ENCODE results near the gene GSTM2.
A peak's percentile ranks its signal among the peaks of the same experiment; 100 is the strongest.

The GSTM2 gene

DNA sequence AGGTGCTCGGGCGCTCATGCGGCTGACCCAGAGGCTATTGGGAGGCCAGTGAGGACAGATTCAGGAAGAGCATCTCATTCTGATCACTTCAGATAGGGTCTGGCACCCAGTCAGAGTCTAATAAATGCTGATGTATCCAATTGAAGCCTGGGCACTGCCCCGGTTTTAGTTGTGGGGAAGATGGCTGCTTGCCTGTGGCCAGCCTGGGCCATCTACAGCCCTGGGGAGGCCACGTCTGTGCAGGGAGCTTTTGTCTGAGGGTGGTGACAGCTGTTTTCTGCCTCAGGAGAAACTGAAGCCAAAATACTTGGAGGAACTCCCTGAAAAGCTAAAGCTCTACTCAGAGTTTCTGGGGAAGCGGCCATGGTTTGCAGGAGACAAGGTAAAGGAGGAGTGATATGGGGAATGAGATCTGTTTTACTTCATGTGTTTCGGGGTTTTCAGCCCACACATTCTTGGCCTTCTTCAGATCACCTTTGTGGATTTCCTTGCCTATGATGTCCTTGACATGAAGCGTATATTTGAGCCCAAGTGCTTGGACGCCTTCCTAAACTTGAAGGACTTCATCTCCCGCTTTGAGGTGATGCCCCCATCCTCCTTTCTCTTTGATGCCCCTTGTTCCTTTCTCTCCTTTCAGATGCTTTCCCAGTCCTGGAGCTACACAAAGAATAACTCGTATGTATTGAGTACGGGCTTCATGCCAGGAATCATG is 47.0 kb downstream of the GSTM2 start:
- DNase-seq (ENCODE audit: low spot score) = peak; percentile 0

DNA sequence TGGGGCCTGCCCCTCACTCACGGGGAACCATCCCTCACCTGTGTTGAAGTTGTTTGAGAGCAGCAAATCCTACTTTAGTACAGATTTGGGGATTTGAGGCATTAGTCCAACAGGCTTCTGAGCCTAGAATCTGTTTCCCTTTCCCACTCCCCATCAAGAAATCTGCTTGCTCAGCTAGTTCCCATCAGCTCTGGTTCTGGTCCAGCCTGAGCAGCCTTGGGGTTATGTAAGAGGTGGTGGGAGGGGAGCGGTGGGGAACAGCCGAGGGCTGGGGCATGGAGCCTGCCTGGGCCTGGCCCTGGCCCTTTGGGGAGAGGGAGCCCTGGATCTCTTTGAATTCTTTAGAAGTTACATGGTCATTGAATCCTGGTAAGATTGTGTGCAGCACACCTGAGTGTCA is 48.3 kb downstream of the GSTM2 start:
- DNase-seq (ENCODE audit: low spot score) = no peak

DNA sequence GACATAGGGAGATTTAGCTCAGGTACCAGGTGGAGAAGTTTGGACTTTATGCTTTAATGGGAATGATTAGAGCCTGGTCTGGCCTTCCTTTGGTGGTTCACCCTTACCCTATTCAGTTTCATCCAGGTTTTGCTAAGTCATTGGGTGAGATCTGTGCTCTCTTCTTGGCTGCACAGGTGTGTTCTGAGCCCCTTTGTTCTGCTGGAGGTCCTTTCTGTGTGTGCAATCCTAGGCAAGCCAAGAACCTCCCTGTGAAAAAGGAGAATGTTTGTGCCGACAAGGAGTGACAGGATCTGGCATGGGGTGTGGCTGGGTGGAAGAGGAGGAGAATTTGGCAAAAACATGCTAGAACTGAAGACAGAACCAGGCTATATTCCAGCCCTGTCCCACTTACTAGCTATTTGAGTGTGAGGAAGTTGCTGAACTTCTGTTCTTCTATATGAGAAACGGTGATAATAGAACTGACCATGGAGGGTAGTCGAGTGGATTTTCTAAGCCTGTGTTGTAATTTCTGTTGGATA is 48.8 kb downstream of the GSTM2 start:
- DNase-seq (ENCODE audit: low spot score) = no peak

DNA sequence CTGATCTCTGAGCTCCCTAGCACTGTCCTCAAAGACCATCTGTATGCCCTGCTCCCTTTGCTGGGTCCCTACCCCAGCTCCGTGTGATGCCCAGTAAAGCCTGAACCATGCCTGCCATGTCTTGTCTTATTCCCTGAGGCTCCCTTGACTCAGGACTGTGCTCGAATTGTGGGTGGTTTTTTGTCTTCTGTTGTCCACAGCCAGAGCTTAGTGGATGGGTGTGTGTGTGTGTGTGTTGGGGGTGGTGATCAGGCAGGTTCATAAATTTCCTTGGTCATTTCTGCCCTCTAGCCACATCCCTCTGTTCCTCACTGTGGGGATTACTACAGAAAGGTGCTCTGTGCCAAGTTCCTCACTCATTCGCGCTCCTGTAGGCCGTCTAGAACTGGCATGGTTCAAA is 49.9 kb downstream of the GSTM2 start:
- DNase-seq (ENCODE audit: low spot score) = no peak

DNA sequence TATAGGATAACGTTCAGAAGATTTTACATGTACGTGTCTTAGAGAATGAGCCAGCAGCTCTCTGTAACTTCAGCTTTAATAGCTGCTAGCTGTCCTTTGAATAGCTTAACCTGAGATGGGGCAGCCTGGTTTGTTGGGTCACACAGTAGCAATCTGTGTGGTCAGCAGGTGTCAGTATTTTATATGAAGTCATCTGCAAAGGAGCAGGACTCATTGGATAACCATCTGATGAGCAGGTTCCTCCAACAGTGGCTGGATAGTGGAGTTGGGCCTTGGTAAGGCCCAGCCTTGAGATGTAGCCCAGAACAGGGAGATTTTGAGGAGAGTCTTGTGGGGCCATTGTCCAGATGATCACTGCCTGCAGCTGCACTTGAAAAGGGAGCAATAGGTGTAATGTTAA is 50.6 kb downstream of the GSTM2 start:
- DNase-seq (ENCODE audit: low spot score) = no peak

DNA sequence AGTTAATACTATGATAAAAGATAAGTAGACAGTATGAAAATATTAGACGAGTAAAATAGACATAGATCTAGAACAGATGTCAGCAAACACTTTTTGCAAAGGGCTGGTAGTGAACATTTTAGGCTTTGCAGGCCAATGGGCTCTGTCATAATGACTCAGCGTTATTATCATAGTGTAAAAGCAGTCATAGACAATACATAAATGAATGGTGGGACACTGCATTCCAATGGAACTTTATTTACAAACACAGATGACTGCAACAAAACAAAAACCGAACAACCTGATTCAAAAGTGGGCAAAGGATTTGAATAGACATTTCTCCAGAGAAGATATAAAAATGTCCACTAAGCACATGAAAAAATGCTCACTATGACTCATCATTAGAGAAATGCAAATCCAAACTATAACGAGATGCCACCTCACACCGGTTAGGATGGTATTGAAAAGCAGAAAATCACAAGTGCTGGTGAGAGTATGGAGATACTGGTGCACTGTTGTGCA is 51.5 kb downstream of the GSTM2 start:
- no peak for DNase-seq (ENCODE audit: low spot score)

DNA sequence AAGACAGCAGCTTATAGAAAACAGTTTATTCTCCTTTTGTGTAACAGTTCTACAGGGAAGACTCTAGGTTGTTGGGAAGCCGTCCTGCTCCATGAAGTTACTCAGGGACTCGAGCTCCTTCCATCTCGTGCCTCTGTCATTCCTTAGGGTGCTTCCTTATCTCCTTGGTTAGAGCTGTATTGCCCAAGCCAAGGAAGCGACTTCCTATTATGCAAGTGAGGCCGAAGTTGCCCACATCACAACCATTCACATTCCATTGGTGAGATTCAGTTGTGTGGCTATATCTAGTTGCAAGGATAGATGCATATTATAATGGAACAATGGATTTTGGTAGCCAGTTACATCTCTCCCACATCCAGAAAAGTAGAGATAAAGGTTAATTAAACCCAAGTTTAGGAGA is 53.2 kb downstream of the GSTM2 start:
- DNase-seq (ENCODE audit: low spot score) = no peak

DNA sequence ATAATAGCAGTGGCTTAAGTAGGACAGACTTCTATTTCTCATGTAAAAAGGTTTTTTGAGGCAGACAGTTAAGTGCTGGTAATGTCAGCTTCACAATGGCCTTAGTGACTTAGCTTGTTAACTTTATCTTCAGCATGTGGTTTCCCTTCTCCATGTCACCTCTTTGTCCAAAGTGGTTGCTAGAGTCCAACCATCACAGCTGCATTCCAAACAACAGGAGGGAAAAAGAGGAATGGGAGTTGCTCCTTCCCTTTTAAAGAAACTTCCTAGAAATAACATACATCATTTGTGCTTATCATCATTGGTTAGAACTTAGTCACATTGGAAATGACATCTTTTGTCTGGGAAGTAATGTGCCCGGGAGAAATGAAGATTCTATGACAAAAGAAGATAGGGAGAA is 54.1 kb downstream of the GSTM2 start:
- DNase-seq (ENCODE audit: low spot score) = no peak

DNA sequence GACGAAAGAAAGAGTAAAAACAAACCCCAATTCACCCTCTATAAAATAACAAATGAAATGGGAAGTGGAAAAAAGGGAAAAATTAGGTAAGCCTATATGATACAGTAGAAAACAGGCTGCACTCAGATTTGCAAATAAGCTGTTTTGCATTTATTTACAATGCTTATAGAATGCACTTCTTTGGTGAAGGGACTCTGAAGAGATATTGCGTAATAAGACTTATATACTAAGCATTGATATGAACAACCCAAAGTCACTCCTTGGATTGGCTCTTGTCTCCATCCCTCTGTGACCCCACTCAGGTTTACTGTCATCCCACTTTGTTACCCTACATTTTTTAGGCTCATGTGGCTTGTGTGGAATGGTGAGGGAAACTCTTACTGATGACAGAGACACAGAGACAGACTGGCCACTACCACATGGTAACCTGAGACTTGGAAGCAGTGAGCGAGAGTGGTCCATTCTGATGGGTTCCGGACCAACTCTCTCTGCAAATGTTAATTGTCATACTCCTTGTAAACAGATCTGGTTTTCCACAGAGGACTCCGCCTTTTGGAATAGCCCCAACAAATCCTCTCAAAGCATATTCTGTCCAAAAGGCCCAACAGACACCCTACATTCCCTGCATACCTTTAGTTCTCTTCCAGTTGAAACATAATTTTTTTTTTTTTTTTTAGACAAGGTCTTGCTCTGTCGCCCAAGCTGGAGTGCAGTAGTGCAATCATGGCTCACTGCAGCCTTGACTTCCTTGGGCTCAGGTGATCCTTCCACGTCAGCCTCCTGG is 55.2 kb downstream of the GSTM2 start:
- DNase-seq (ENCODE audit: low spot score) = no peak

Data from germinal center (tissue), 1 donor.